GM12878 (cell line): ENCODE data around the gene TNKS2. TPM values are rescaled to one million over a fixed set of nuclear protein-coding genes. Genes with fewer than 3 reads are reported as not detected.

ENCODE experiments used
- ATAC-seq: fragments of 200-7000 bp; cut with Tn5 transposase; 3 replicates; pipeline ENCODE4 v1.9.1; 2020; ENCODE audit warnings: mild to moderate bottlenecking, moderate library complexity
- BruUV-seq: library from RNA; stranded (reverse); fragments of 400-500 nt; replicated peaks from 2 replicates; lab custom pipeline; 2021; lab: Mats Ljungman, UMichigan
- CTCF ChIA-PET: fragments of 300-600 bp; sonication (Branson Sonifier 250); formaldehyde crosslinking; extraction: SDS; loops from one replicate; lab custom pipeline; 2021; ENCODE audit warnings: inconsistent platforms; lab: Yijun Ruan, JAX
- POLR2A ChIA-PET: fragments of 350-600 bp; formaldehyde crosslinking; extraction: SDS; loops from one replicate; lab custom pipeline; 2021; ENCODE audit warnings: inconsistent platforms; lab: Charles Lee
- RAD21 ChIA-PET: fragments of 300-600 bp; sonication (Branson Sonifier 250); formaldehyde crosslinking; loops from one replicate; lab custom pipeline; 2023; ENCODE audit warnings: antibody characterized with exemption; ENCODE audit not compliant: unreplicated experiment; lab: Charles Lee
- SMC1A ChIA-PET: fragments of 300-600 bp; sonication (Branson Sonifier 250); formaldehyde crosslinking; loops from one replicate; lab custom pipeline; 2023; ENCODE audit not compliant: unreplicated experiment, uncharacterized antibody; lab: Charles Lee
- DNase-seq: peaks from one replicate; pipeline ENCODE4 v3.0.0-alpha.2; 2011; ENCODE audit warnings: low read depth, low spot score
- FAIRE-seq: peaks from 3 replicates; lab custom pipeline; 2011; peaks lifted over from hg19 to GRCh38; lab: Jason Lieb, UNC
- H2AFZ ChIP-seq: 2 replicates; pipeline ENCODE4 v1.6.0; 2011; ENCODE audit warnings: low read depth, low read length, control low read depth; ENCODE audit not compliant: control insufficient read depth
- H3K27ac ChIP-seq: 2 replicates; pipeline ENCODE4 v1.5.1; 2011; ENCODE audit warnings: control low read depth; ENCODE audit not compliant: control insufficient read depth, insufficient read depth
- H3K27me3 ChIP-seq, 2 experiments: replicated peaks in 1 of 2; 2 replicates each; pipeline versions ENCODE4 v1.6.0 to v1.6.1; 2011; ENCODE audit warnings: low read length in 1 of 2; ENCODE audit not compliant: control insufficient read depth in 2 of 2, insufficient read depth in 2 of 2
- H3K36me3 ChIP-seq, 2 experiments: 2 replicates each; pipeline ENCODE4 v1.5.1; 2011; ENCODE audit warnings: low read length in 1 of 2; ENCODE audit not compliant: control insufficient read depth in 2 of 2, insufficient read depth in 2 of 2
- H3K4me1 ChIP-seq: 2 replicates; pipeline ENCODE4 v1.6.1; 2011; ENCODE audit warnings: mild to moderate bottlenecking, low read length, moderate library complexity, mixed read lengths; ENCODE audit not compliant: control insufficient read depth, insufficient read depth
- H3K4me2 ChIP-seq: 2 replicates; pipeline ENCODE4 v1.6.0; 2011; ENCODE audit warnings: control low read depth; ENCODE audit not compliant: control insufficient read depth, insufficient read depth
- H3K4me3 ChIP-seq: fragments of 200-600 bp; sonication (generic); 2 replicates; pipeline ENCODE4 v1.5.1; 2016
- H3K79me2 ChIP-seq: 2 replicates; pipeline ENCODE4 v1.6.0; 2011; ENCODE audit warnings: low read length; ENCODE audit not compliant: control insufficient read depth, insufficient read depth
- H3K9ac ChIP-seq: 2 replicates; pipeline ENCODE4 v1.8.0; 2011; ENCODE audit warnings: low read length, control low read depth, mixed read lengths; ENCODE audit not compliant: control insufficient read depth, insufficient read depth
- H3K9me3 ChIP-seq: replicated peaks from 3 replicates; pipeline ENCODE4 v1.5.1; 2011; ENCODE audit warnings: mild to moderate bottlenecking, low read length; ENCODE audit not compliant: control insufficient read depth, insufficient read depth
- H4K20me1 ChIP-seq: 2 replicates; pipeline ENCODE4 v1.6.0; 2011; ENCODE audit not compliant: control insufficient read depth, insufficient read depth
- BHLHE40 ChIP-seq, 2 experiments: fragments of 450-650 bp in 1 of 2; IDR thresholded peaks; 2 replicates each; pipeline ENCODE4 v1.6.1; 2011 to 2017; ENCODE audit warnings: low read depth in 2 of 2, borderline replicate concordance in 1 of 2, improper control_type of control experiment in 1 of 2, low read length in 1 of 2, mild to moderate bottlenecking in 1 of 2
- FOXM1 ChIP-seq: IDR thresholded peaks from 2 replicates; pipeline ENCODE4 v1.6.1; 2012; ENCODE audit warnings: low read depth, mild to moderate bottlenecking, inconsistent platforms, low read length, moderate library complexity
- IKZF1 ChIP-seq: fragments of 450-650 bp; conservative IDR thresholded peaks from 2 replicates; pipeline ENCODE4 v1.6.1; 2017; ENCODE audit warnings: antibody characterized with exemption, mild to moderate bottlenecking
- NRF1 ChIP-seq: conservative IDR thresholded peaks from 2 replicates; pipeline ENCODE4 v1.6.1; 2011; ENCODE audit warnings: mild to moderate bottlenecking, low read depth, low read length, improper control_type of control experiment
- POLR2A ChIP-seq: IDR thresholded peaks from 2 replicates; pipeline ENCODE4 v1.6.1; 2011; ENCODE audit warnings: low read depth, mild to moderate bottlenecking, low read length
- SREBF1 ChIP-seq: IDR thresholded peaks from 2 replicates; pipeline ENCODE4 v1.6.1; 2012; ENCODE audit warnings: mild to moderate bottlenecking, low read length
- SRF ChIP-seq, 2 experiments: IDR thresholded peaks; 2 replicates each; pipeline ENCODE4 v1.6.1; 2011; ENCODE audit warnings: low read depth in 2 of 2, low read length in 2 of 2, mild to moderate bottlenecking in 1 of 2, moderate library complexity in 1 of 2
- STAT3 ChIP-seq: IDR thresholded peaks from 2 replicates; pipeline ENCODE4 v1.6.1; 2011; ENCODE audit warnings: low read depth, low read length, improper control_type of control experiment
- TARDBP ChIP-seq: IDR thresholded peaks from 2 replicates; pipeline ENCODE4 v1.6.1; 2016; ENCODE audit warnings: borderline replicate concordance
- TBL1XR1 ChIP-seq: IDR thresholded peaks from 2 replicates; pipeline ENCODE4 v1.6.1; 2012; ENCODE audit warnings: low read depth, low read length, improper control_type of control experiment
- WGBS: methylation state at CpG from one replicate; pipeline ENCODE4 v1.1.6; 2016; ENCODE audit warnings: low lambda C conversion rate; ENCODE audit not compliant: insufficient replicate concordance, insufficient coverage; ENCODE audit errors: missing lambda C conversion rate; 5-methylcytosine and 5-hydroxymethylcytosine counted together
- in situ Hi-C: fragments of 300-500 bp; cut with MboI; formaldehyde crosslinking; loops from 9 replicates; pipeline ENCODE4 v1.14.3; 2018; ENCODE audit warnings: mixed read lengths
- intact Hi-C: fragments of 100-400 bp; cut with micrococcal nuclease; formaldehyde crosslinking; loops from one replicate; pipeline ENCODE4 v1.14.2; 2022; ENCODE audit not compliant: unreplicated experiment
- polyA plus RNA-seq, 11 experiments: library from polyadenylated mRNA; depleted of rRNA in 4 of 11; unstranded in 6 of 11; stranded (reverse) in 5 of 11; fragments of >200 nt; fragmentation: Nextera tagmentation in 4 of 11; fragmentation: Illumina TruSeq in 1 of 11; extraction: Ambion mirVana in 4 of 11; extraction: Trizol in 1 of 11; gene quantifications; 1 replicate in 1 of 11; 2 replicates in 10 of 11; pipeline versions ENCODE4 v1.2.1 to v1.2.3, GENCODE V29; 2011 to 2016; ENCODE audit warnings: inconsistent platforms in 2 of 11, missing spikeins in 2 of 11, low read depth in 1 of 11
- total RNA-seq, 4 experiments: library from RNA; depleted of rRNA in 3 of 4; stranded (reverse); fragments of >200 nt in 3 of 4; fragmentation: Illumina TruSeq in 1 of 4; extraction: Trizol in 1 of 4; gene quantifications; 2 replicates each; pipeline versions ENCODE4 v1.2.1 to v1.2.3, GENCODE V29; 2013 to 2021

Gene TNKS2
- total and polyA plus RNA-seq, 10 of the 15 experiments (the other 5 are each of a cell fraction or from before 2014, with no cell fraction given): 2.9 to 24.2 (median 6.9) TPM

DNA sequence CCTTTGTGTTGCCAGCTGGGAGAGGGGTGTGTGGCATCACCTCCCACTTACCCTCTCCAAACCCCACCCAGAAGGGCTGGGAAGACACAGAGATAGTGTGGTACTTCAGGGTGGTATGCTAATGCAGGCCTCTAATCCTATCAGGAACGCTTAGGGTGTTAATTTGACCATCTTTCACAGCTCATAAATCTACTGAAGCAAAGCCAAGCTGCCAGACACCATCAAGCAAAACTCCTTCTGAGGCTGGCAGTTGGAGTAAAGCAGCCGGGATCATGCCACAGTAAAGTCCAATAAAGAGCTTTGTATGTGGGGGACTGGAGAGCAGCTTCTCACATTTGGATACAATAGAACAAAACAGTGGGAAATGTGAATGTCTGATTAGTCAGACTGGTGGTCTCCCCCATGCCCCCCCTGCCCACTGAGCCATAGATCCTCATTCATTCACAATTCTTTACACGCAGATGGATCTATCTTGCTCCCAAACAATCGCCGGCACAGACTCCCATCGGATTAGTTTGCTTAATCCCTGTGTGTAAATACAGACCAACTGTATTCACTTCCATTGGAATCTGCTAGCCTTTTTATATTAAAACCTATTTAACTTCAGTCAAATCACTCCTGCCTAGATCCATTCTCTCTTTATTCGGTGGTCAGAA is 81.4 kb downstream of the TNKS2 start:
- ChIA-PET POLR2A (no interaction called here), RAD21 (no interaction called here), CTCF (no interaction called here), SMC1A (no interaction called here)
- Histone ChIP-seq H3K4me2 (no peak overlapping the region), H3K79me2 (no peaks in the 10 kb centered on the region), H3K27ac (no peak overlapping the region), H3K4me3 (no peak overlapping the region), H3K9me3 (no peaks in the 10 kb centered on the region), H2AFZ (no peak overlapping the region), H4K20me1 (no peaks in the 10 kb centered on the region), H3K4me1 (no peaks in the 10 kb centered on the region), H3K9ac (no peak overlapping the region), H3K27me3 (no peaks in the 10 kb centered on the region), H3K36me3 (no peaks in the 10 kb centered on the region)
- 61% methylated on average over 7 of the region's 7 CpGs for WGBS
- in situ Hi-C loops (no loop called here), intact Hi-C loops (no loop called here)
- DNase-seq (no peak), FAIRE-seq (no peak), ATAC-seq (no peak)
- BruUV-seq: no TSS peak
- TF ChIP-seq TARDBP (no peak), SREBF1 (no peak), FOXM1 (no peak), TBL1XR1 (no peak), BHLHE40 (IDR thresholded peaks at IDR 0.05; ENCODE audit: borderline replicate concordance in 1 of 2, low read depth in 2 of 2, low read length in 1 of 2) (no peak), POLR2A (no peak), IKZF1 (no peak), SRF (IDR thresholded peaks at IDR 0.05; ENCODE audit: low read depth in 2 of 2, low read length in 2 of 2) (no peak), NRF1 (no peak), STAT3 (no peak)
